RWPE1 (cell line): ENCODE results near the gene GRP.
A peak's percentile ranks its signal among the peaks of the same experiment; 100 is the strongest.

Experiments
- CTCF ChIA-PET: fragments of 350-600 bp; sonication (Branson Sonifier 250); formaldehyde crosslinking; extraction: SDS; loops from one replicate; lab custom pipeline; 2021; lab: Yijun Ruan, JAX
- POLR2A ChIA-PET: fragments of 400-600 bp; formaldehyde crosslinking; extraction: SDS; loops from one replicate; lab custom pipeline; 2020; ENCODE audit warnings: antibody characterized with exemption; ENCODE audit not compliant: low non-redundant PET; lab: Yijun Ruan, JAX
- DNase-seq: peaks from one replicate; pipeline ENCODE4 v3.0.0; 2012; ENCODE audit warnings: low spot score
- H3K27ac ChIP-seq: fragments of 450-650 bp; 2 replicates; pipeline ENCODE4 v1.5.1; 2017
- CTCF ChIP-seq: fragments of 450-650 bp; conservative IDR thresholded peaks from 2 replicates; pipeline ENCODE4 v1.5.1; 2017; ENCODE audit warnings: low read depth, mild to moderate bottlenecking

GRP gene

GRCh38 chr18:59272891-59273758 is 53.2 kb downstream of the GRP start, which contains the start of gene RAX:
Gene RAX, minus strand, starts transcription at chr18:59273454. Its CDS starts 248 bp downstream, at chr18:59273206.
- ChIA-PET POLR2A (no interaction called here), CTCF (interaction anchor here (0.5 to 2.3 kb wide), 5 partner anchors 10 to 229 kb away, joined by 3 to 7 read pairs (median 4); no protein-coding TSS in a partner anchor)

GRCh38 chr18:59273759-59274532 is 54.0 kb downstream of the GRP start:
- no peak overlapping the region for H3K27ac ChIP-seq
- no peak for DNase-seq
- ChIA-PET POLR2A (no interaction called here), CTCF (interaction anchor here (0.6 to 2.3 kb wide), 2 partner anchors 11 to 25 kb away, joined by 3 to 7 read pairs; no protein-coding TSS in a partner anchor)
- no peak for TF ChIP-seq CTCF

More at GRCh38 chr18:59272891-59273758, 53.2 kb downstream of the GRP start, which contains the start of gene RAX:
- TF ChIP-seq CTCF, result no peak
- H3K27ac ChIP-seq, result no peak within 1 kb of the TSS
- peak; percentile 35 for DNase-seq

- H3K27ac ChIP-seq, result no peak overlapping the region
- ChIA-PET CTCF (interaction anchor here (1.0 to 2.3 kb wide), 2 partner anchors 26 kb away, joined by 4 to 7 read pairs; no protein-coding TSS in a partner anchor), POLR2A (no interaction called here)
- DNase-seq, result no peak
- TF ChIP-seq CTCF, result no peak
Observed at GRCh38 chr18:59274533-59274928, 54.6 kb downstream of the GRP start.

GRCh38 chr18:59275406-59275949 is 55.5 kb downstream of the GRP start:
- POLR2A ChIA-PET, result no interaction called here

GRCh38 chr18:59276047-59276446 is 56.1 kb downstream of the GRP start:
- DNase-seq, result no peak
- H3K27ac ChIP-seq, result no peak overlapping the region
- no peak for TF ChIP-seq CTCF
- CTCF ChIA-PET, result no interaction called here
- POLR2A ChIA-PET, result no interaction called here

More at GRCh38 chr18:59275406-59275949, 55.5 kb downstream of the GRP start:
- CTCF ChIA-PET, result interaction anchor here (1.0 kb wide), 1 partner anchor 27 kb away, joined by 4 read pairs; no protein-coding TSS in a partner anchor
- no peak overlapping the region for H3K27ac ChIP-seq
- no peak for DNase-seq
- no peak for TF ChIP-seq CTCF

- TF ChIP-seq CTCF, result no peak
- DNase-seq, result no peak
- ChIA-PET CTCF (interaction anchor here (1.0 kb wide), 1 partner anchor 22 kb away, joined by 3 read pairs; no protein-coding TSS in a partner anchor), POLR2A (no interaction called here)
- no peak overlapping the region for H3K27ac ChIP-seq
Observed at GRCh38 chr18:59278793-59279192, 58.8 kb downstream of the GRP start.
